Fibroblast of pulmonary artery (primary cell): ENCODE data around the gene ABCF2.

Experiments
- DNase-seq: peaks from one replicate; pipeline ENCODE4 v3.0.0-alpha.2; 2010; ENCODE audit warnings: low read depth
- H3K4me3 ChIP-seq: replicated peaks from 2 replicates; pipeline ENCODE4 v1.5.1; 2011; ENCODE audit warnings: low read depth, mild to moderate bottlenecking, control low read depth, low read length, moderate library complexity
- CTCF ChIP-seq: IDR thresholded peaks from 2 replicates; pipeline ENCODE4 v1.5.1; 2011; ENCODE audit warnings: mild to moderate bottlenecking, control low read depth, low read length, inconsistent platforms; ENCODE audit errors: missing control alignments

Gene ABCF2

DNA sequence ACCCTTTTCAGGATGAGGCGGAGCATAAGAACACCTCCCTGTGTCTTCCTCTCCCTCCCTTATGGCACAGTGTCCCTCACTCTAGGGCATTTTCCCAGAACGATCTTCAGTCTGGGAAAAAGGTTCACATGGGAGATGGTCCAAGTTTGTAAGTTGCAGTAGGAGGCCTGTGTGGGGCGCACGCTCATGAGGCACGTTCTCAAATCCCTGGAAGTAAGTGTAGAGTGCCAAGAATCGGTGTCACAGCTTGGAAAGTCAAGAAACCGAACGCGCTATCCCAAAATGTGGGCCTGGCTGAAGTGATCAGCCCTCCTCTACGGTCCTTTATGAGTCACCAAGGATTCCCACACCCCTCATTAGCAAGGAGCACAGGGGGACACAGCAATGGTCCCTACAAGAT lies 45.4 kb upstream of the ABCF2 start:
- H3K4me3 ChIP-seq = no peak overlapping the region
- DNase-seq = peak; percentile 18
- no peak for TF ChIP-seq CTCF

DNA sequence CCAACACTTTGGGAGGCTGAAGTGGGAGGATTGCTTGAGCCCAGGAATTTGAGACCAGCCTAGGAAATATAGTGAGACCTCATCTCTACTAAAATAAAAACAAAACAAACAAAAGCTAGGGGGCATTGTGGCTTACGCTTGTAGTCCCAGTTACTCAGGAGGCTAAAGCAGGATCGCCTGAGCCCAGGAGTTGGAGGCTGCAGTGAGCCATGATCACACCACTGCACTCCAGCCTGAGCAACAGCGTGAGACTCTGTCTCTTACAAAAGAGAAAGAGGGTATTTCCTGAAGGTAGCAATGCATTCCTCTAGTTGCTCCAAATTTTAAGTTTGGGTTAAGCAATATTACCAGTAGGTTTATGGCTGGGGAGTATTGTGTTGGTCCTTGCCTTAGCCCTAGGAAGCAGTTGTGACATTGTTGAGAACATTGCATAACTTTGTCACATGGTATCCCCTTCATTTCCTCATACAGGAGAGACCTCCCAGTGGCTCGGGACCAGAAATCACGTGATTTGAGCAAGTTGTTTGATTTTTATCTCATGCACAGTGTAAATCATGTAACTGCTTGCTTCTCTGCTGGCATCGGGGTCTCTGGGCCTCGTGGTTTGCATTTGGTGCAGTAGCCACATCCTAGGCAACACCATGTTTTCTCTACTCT lies 44.8 kb upstream of the ABCF2 start:
- no peak for TF ChIP-seq CTCF
- no peak overlapping the region for H3K4me3 ChIP-seq
- DNase-seq = peak; percentile 86

GRCh38 chr7:151269511-151269910 lies 42.5 kb upstream of the ABCF2 start:
- no peak for DNase-seq
- no peak for TF ChIP-seq CTCF

DNA sequence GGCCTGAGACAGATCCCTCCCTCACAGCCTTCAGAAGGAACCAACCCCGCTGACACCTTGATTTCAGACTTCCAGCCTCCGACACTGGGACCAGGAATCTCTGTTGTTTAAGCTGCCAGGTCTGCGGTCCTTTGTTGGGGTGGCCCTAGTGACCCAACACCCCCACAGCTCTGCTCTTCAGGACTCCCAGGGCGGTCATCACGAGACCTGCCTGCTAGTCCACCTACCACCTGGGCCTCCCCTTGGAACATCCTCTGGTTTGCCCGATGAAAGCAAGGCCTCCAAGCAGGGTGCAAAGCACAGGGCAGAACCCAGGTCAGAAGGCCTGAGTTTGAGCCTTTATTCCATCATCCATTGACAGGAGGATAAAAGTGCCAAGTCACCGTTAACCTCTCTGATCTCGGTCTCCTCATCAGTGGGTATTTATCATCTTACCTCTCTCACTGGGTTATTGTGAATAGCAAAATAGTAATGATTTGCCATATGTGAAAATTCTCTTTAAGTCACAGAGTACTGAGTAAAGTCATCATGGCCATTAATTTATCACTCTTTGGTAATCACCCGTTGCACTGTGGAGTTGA lies 38.4 kb upstream of the ABCF2 start:
- DNase-seq = no peak
- no peak overlapping the region for H3K4me3 ChIP-seq

More at GRCh38 chr7:151269511-151269910, 42.5 kb upstream of the ABCF2 start:
- H3K4me3 ChIP-seq = no peak overlapping the region

DNA sequence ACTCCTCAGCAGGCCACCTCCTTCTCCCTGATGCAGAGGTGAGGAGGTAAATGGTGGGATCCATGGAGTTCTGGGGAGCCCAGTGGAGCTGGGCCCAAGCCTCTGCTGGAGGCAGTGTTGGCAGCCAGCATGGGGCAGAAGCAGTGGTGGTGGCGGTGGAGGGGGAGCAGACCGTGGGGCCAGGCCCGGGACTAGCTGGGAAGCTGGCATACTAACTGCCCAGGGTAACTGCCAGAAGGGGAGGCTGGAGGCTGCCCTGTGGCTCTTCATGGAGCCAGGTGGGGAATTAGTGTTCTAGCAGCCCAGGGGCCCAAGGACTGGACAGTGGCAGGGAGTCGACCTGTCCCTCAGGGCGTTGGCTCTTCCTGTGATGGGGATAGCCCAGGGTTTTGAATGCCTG lies 37.6 kb upstream of the ABCF2 start:
- H3K4me3 ChIP-seq = no peak overlapping the region
- DNase-seq = no peak
- no peak for TF ChIP-seq CTCF

More for the DNA sequence above, 38.4 kb upstream of the ABCF2 start:
- no peak for TF ChIP-seq CTCF

DNA sequence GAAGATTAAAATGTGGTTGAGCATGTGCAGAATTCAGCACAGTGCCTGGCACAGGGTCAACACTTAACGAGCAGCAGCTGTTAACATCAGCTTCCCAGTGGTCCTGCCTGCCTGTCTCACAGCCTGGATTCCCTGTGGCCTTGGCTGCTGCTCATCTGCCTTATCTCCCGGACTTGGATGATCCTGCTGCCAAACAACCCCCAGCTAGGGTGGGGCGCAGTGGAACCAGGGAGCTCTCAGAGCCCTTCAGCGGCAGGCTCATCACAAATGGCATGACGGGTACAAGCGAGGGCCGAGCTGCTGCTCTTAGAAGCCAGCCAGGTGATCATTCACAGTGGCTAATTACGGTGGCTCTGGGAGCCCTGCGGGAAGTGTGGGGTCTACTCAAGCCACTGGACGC lies 34.5 kb upstream of the ABCF2 start:
- DNase-seq = no peak
- no peak for TF ChIP-seq CTCF
- no peak overlapping the region for H3K4me3 ChIP-seq

GRCh38 chr7:151260883-151261282 lies 33.9 kb upstream of the ABCF2 start:
- no peak overlapping the region for H3K4me3 ChIP-seq
- TF ChIP-seq CTCF = no peak
- DNase-seq = no peak
